OCI-LY1 (cell line): ENCODE measurements around the gene C1QTNF1.

Experiments used
- EZH2 ChIP-seq: fragments of 200-600 bp; sonication (generic), shearing (Covaris generic); IDR thresholded peaks from 2 replicates; pipeline ENCODE4 v1.8.0; 2017; ENCODE audit warnings: borderline replicate concordance, mixed run types, mild to moderate bottlenecking, antibody characterized with exemption, low read length, moderate library complexity, mixed read lengths
- TF ChIP-seq, protein P1 (sequence below): fragments of 200-600 bp; sonication (generic), shearing (Covaris generic); IDR thresholded peaks from 2 replicates; pipeline ENCODE4 v1.5.1; 2017; ENCODE audit warnings: mild to moderate bottlenecking, antibody characterized with exemption, low read length, moderate library complexity, mixed read lengths

DNA sequence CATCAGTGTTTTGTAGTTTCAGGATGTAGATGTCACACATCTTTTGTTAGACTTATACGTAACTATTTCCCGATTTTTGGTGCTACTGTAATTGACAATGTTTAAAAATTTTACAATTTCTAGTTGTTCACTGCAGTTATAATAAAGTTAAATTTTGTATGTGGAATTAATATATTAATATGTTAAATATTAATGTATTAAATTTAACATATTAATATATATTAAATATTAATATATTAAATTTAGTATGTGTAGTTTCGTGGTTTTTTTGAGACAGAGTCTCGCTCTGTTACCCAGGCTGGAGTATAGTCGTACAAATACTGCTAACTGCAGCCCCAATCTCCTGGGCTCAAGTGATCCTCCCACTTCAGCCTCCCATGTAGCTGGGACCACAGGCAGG lies 38.6 kb upstream of the C1QTNF1 start:
- TF ChIP-seq, protein P1, sequence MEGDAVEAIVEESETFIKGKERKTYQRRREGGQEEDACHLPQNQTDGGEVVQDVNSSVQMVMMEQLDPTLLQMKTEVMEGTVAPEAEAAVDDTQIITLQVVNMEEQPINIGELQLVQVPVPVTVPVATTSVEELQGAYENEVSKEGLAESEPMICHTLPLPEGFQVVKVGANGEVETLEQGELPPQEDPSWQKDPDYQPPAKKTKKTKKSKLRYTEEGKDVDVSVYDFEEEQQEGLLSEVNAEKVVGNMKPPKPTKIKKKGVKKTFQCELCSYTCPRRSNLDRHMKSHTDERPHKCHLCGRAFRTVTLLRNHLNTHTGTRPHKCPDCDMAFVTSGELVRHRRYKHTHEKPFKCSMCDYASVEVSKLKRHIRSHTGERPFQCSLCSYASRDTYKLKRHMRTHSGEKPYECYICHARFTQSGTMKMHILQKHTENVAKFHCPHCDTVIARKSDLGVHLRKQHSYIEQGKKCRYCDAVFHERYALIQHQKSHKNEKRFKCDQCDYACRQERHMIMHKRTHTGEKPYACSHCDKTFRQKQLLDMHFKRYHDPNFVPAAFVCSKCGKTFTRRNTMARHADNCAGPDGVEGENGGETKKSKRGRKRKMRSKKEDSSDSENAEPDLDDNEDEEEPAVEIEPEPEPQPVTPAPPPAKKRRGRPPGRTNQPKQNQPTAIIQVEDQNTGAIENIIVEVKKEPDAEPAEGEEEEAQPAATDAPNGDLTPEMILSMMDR = no peak
- no peak for TF ChIP-seq EZH2
